ENCODE results near the gene TMEM178A. TPM values are rescaled to one million over a fixed set of nuclear protein-coding genes. Genes with fewer than 3 reads are reported as not detected.

TMEM178A gene
- total RNA-seq, 4 donors from 2014 or later: 3.0 to 12.9 (median 5.8) TPM

DNA sequence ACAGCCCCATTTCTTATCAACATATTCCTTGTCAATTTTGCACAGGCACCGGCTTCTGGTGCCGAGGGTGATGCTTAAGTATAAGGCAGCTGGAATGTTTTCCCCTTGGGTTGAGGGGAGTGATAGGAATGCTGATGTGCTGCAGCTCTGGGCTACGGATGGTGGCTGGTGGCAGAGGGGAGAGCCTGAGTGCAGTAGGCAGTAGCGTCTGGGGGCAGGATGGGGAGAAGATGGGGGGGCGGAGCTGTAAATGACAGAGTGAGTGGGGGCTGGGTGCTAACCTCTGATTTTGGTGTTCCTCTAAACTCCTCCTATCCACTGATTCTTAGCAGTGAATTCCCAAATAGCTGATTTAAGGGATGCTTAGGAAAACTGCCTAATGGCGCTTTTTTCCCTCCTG, 20.7 kb downstream of the TMEM178A start:
- H3K36me3 ChIP-seq: no peaks in the 10 kb centered on the region
- no peaks in the 10 kb centered on the region for H3K4me1 ChIP-seq
- 79 to 83% methylated on average over 6 of the region's 6 CpGs for WGBS, 2 donors
- no peak for DNase-seq (ENCODE audit: low spot score in 2 of 2)
- H3K4me3 ChIP-seq: no peak overlapping the region
- H3K27me3 ChIP-seq: no peaks in the 10 kb centered on the region
- TF ChIP-seq POLR2A (IDR thresholded peaks at IDR 0.05): no peak
- TF ChIP-seq, protein P1, sequence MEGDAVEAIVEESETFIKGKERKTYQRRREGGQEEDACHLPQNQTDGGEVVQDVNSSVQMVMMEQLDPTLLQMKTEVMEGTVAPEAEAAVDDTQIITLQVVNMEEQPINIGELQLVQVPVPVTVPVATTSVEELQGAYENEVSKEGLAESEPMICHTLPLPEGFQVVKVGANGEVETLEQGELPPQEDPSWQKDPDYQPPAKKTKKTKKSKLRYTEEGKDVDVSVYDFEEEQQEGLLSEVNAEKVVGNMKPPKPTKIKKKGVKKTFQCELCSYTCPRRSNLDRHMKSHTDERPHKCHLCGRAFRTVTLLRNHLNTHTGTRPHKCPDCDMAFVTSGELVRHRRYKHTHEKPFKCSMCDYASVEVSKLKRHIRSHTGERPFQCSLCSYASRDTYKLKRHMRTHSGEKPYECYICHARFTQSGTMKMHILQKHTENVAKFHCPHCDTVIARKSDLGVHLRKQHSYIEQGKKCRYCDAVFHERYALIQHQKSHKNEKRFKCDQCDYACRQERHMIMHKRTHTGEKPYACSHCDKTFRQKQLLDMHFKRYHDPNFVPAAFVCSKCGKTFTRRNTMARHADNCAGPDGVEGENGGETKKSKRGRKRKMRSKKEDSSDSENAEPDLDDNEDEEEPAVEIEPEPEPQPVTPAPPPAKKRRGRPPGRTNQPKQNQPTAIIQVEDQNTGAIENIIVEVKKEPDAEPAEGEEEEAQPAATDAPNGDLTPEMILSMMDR (IDR thresholded peaks at IDR 0.05): no peak
- TF ChIP-seq EP300 (IDR thresholded peaks at IDR 0.05): no peak
- H3K27ac ChIP-seq: no peak overlapping the region
- peaks cover 0 to 16% (median 2%) of the 10 kb centered on the region in 4 donors for H3K9me3 ChIP-seq

DNA sequence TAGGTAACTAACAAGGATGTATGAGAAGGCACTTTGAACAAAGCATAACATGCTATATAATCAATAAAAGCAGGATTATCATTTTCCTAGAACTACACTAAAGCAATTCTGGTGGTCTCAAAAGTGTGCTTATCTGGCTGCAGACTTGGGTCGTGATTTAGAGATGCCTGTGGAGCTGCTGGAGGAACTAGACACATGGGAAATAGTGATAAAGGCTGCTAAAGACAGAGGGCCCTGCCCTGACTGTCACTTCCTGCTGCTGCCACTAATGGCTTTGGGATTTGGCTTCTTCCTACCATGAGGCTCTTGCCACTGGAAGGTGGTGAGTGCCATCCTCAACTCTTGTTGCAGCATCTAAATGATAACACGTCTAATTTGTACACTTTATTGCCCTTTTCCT, 22.5 kb downstream of the TMEM178A start:
- TF ChIP-seq POLR2A (IDR thresholded peaks at IDR 0.05) (no peak), EP300 (IDR thresholded peaks at IDR 0.05) (no peak)
- TF ChIP-seq, protein P1 (IDR thresholded peaks at IDR 0.05): no peak
- no peaks in the 10 kb centered on the region for H3K4me1 ChIP-seq
- no peaks in the 10 kb centered on the region for H3K27me3 ChIP-seq
- peaks cover 0 to 21% (median 2%) of the 10 kb centered on the region in 4 donors for H3K9me3 ChIP-seq
- no peak overlapping the region for H3K27ac ChIP-seq
- no peaks in the 10 kb centered on the region for H3K36me3 ChIP-seq
- H3K4me3 ChIP-seq: no peak overlapping the region
- no peak for DNase-seq (ENCODE audit: low spot score in 2 of 2)
- WGBS, 2 donors: 47 to 51% methylated on average over 2 of the region's 2 CpGs

DNA sequence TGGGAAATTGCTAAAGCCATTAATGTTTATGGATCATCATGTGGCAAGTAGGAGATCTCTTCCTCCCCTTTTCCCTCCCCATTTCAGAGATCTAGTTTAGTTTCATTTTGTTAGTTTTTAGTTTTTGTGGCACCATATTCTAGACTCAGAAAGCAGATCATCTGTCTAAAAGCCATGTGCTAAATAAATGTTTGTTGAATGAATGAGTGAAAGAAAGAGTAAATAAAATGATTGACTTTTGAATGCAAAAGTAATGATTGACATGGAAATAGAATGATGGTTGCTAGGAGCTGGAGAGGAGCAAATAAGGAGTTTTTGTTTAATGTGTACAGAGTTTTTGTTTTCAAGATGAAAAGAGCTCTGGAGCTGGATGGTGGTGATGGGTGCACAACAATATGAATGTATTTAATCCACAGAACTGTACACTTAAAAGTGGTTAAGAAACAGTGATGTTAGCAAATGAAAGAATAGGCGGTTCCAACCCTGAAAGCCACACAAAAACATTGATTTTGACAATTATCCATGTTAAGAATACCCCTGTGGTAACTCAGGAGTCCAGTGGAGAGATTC, 23.6 kb downstream of the TMEM178A start:
- Histone ChIP-seq H3K4me1 (no peaks in the 10 kb centered on the region), H3K36me3 (no peaks in the 10 kb centered on the region), H3K9me3 (peaks cover 0 to 21% (median 2%) of the 10 kb centered on the region in 4 donors), H3K27me3 (no peaks in the 10 kb centered on the region), H3K4me3 (no peak overlapping the region), H3K27ac (no peak overlapping the region)
- 71 to 72% methylated on average over 1 of the region's 1 CpG for WGBS, 2 donors
- DNase-seq (ENCODE audit: low spot score in 2 of 2): no peak
- TF ChIP-seq EP300 (IDR thresholded peaks at IDR 0.05) (no peak), POLR2A (IDR thresholded peaks at IDR 0.05) (no peak)
- TF ChIP-seq, protein P1 (IDR thresholded peaks at IDR 0.05): no peak

DNA sequence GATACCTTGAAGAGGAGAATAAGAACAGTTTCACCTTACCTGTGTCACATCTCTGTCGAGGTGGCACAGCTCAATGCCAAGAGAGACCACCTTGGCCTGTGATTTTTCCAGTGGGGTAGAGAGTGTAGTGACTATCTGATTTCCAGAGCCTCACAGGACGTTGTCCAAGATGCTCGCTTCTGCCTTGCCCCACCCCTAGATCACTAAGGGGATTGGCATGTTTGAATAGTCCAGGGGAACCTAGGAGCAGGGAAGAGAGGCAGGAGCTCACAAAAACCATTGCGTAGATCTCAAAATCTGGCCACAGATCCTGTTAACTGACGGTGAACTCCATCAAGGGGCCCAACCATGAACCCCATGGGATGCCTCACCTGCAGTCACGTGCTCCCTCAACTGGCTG, 24.2 kb downstream of the TMEM178A start:
- Histone ChIP-seq H3K36me3 (no peaks in the 10 kb centered on the region), H3K9me3 (peaks cover 0 to 21% (median 2%) of the 10 kb centered on the region in 4 donors), H3K4me3 (no peak overlapping the region), H3K27ac (no peak overlapping the region), H3K4me1 (no peaks in the 10 kb centered on the region), H3K27me3 (no peaks in the 10 kb centered on the region)
- no peak for DNase-seq (ENCODE audit: low spot score in 2 of 2)
- TF ChIP-seq EP300 (IDR thresholded peaks at IDR 0.05) (no peak), POLR2A (IDR thresholded peaks at IDR 0.05) (no peak)
- TF ChIP-seq, protein P1 (IDR thresholded peaks at IDR 0.05): no peak
- WGBS, 2 donors: 91 to 95% methylated on average over 6 of the region's 6 CpGs

DNA sequence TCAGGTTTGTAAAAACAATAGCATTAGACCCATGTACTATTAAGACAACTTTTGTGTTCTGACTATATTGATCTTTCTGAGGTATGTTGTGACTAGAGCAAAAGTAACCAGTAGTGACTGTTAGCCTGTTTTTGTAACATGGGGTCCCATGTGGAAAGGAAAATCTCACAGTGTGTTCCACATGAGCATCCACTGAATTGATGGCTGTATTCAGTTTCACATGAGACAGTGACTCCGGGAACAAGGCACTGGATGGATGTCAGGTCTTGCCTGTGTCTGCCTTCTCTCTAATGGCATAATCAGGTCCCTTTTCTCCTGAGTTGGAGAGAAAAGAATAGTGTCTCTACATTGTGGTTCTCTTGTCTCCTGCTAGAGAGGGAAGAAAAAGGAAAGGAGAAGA, 27.5 kb downstream of the TMEM178A start:
- 81% methylated on average over 1 of the region's 1 CpG for WGBS, 2 donors
- TF ChIP-seq EP300 (IDR thresholded peaks at IDR 0.05): no peak
- TF ChIP-seq, protein P1 (IDR thresholded peaks at IDR 0.05): no peak
- no peak for TF ChIP-seq POLR2A (IDR thresholded peaks at IDR 0.05)
- Histone ChIP-seq H3K9me3 (peaks cover 0 to 21% (median 2%) of the 10 kb centered on the region in 4 donors), H3K4me1 (peaks cover 0 to 14% (median 0%) of the 10 kb centered on the region in 4 donors), H3K4me3 (no peak overlapping the region), H3K36me3 (no peaks in the 10 kb centered on the region), H3K27me3 (no peaks in the 10 kb centered on the region), H3K27ac (no peak overlapping the region)
- no peak for DNase-seq (ENCODE audit: low spot score in 2 of 2)
